Neural progenitor cell (in vitro differentiated cells): ENCODE measurements around the gene DOCK3. TPM values are rescaled to one million over a fixed set of nuclear protein-coding genes. Genes with fewer than 3 reads are reported as not detected.

Experiments
- DNase-seq: peaks from one replicate; pipeline ENCODE4 v3.0.0-alpha.2; 2016; ENCODE audit warnings: low spot score
- H2AFZ ChIP-seq: fragments of 200-600 bp; sonication (generic); replicated peaks from 2 replicates; pipeline ENCODE4 v1.6.1; 2016; ENCODE audit warnings: antibody characterized with exemption
- H3F3A ChIP-seq: fragments of 200-600 bp; sonication (generic); 2 replicates; pipeline ENCODE4 v1.6.1; 2016; ENCODE audit warnings: antibody characterized with exemption, low read depth
- H3K27ac ChIP-seq: fragments of 200-600 bp; sonication (generic); 2 replicates; pipeline ENCODE4 v1.5.1; 2016; ENCODE audit warnings: mild to moderate bottlenecking
- H3K27me3 ChIP-seq: fragments of 200-600 bp; sonication (generic); 2 replicates; pipeline ENCODE4 v1.6.1; 2016; ENCODE audit warnings: mild to moderate bottlenecking, moderate library complexity
- H3K36me3 ChIP-seq: fragments of 200-600 bp; sonication (generic); 2 replicates; pipeline ENCODE4 v1.5.1; 2016
- H3K4me1 ChIP-seq: fragments of 200-600 bp; sonication (generic); 2 replicates; pipeline ENCODE4 v1.6.1; 2016; ENCODE audit warnings: mixed run types
- H3K4me2 ChIP-seq: fragments of 200-600 bp; sonication (generic); 2 replicates; pipeline ENCODE4 v1.6.1; 2016
- H3K4me3 ChIP-seq: fragments of 200-600 bp; sonication (generic); 2 replicates; pipeline ENCODE4 v1.5.1; 2016
- H3K79me2 ChIP-seq: fragments of 200-600 bp; sonication (generic); 2 replicates; pipeline ENCODE4 v1.6.1; 2016; ENCODE audit warnings: low read depth
- H3K9ac ChIP-seq: fragments of 200-600 bp; sonication (generic); 2 replicates; pipeline ENCODE4 v1.6.1; 2016
- H3K9me3 ChIP-seq: fragments of 200-600 bp; sonication (generic); 2 replicates; pipeline ENCODE4 v1.5.1; 2016; ENCODE audit warnings: low read depth
- H4K20me1 ChIP-seq: fragments of 200-600 bp; sonication (generic); 2 replicates; pipeline ENCODE4 v1.6.1; 2016; ENCODE audit warnings: low read depth
- H3K27ac Mint-ChIP-seq: 3 replicates; pipeline ENCODE4 v1.8.0; 2021; ENCODE audit warnings: mixed read lengths
- H3K27me3 Mint-ChIP-seq: 2 replicates; pipeline ENCODE4 v1.8.0; 2022; ENCODE audit warnings: low read depth, mild to moderate bottlenecking, inconsistent platforms, moderate library complexity, mixed read lengths; ENCODE audit not compliant: insufficient read depth
- H3K36me3 Mint-ChIP-seq: 3 replicates; pipeline ENCODE4 v1.8.0; 2021; ENCODE audit warnings: mixed read lengths
- H3K4me1 Mint-ChIP-seq: 3 replicates; pipeline ENCODE4 v1.8.0; 2021; ENCODE audit warnings: mixed read lengths
- H3K4me3 Mint-ChIP-seq: 3 replicates; pipeline ENCODE4 v1.8.0; 2021; ENCODE audit warnings: mild to moderate bottlenecking, moderate library complexity, mixed read lengths
- H3K9me3 Mint-ChIP-seq: 3 replicates; pipeline ENCODE4 v1.8.0; 2020; ENCODE audit warnings: mixed read lengths
- EZH2 ChIP-seq: fragments of 200-600 bp; sonication (generic); IDR thresholded peaks from 2 replicates; pipeline ENCODE4 v1.6.1; 2017; ENCODE audit warnings: antibody characterized with exemption, mild to moderate bottlenecking, moderate library complexity
- EZH2phosphoT487 ChIP-seq: fragments of 200-600 bp; sonication (generic); IDR thresholded peaks from 2 replicates; pipeline ENCODE4 v1.6.1; 2017; ENCODE audit warnings: antibody characterized with exemption
- total RNA-seq: library from RNA; depleted of rRNA; stranded (reverse); fragments of >200 nt; gene quantifications from 2 replicates; pipeline ENCODE4 v1.2.3, GENCODE V29; 2015; ENCODE audit warnings: low replicate concordance
- TF ChIP-seq, protein P1 (sequence below): fragments of 200-600 bp; sonication (generic); IDR thresholded peaks from 2 replicates; pipeline ENCODE4 v1.5.1; 2017; ENCODE audit warnings: antibody characterized with exemption, mild to moderate bottlenecking

The DOCK3 gene
- total RNA-seq, 1 donor from 2014 or later: 10.7 TPM

DNA sequence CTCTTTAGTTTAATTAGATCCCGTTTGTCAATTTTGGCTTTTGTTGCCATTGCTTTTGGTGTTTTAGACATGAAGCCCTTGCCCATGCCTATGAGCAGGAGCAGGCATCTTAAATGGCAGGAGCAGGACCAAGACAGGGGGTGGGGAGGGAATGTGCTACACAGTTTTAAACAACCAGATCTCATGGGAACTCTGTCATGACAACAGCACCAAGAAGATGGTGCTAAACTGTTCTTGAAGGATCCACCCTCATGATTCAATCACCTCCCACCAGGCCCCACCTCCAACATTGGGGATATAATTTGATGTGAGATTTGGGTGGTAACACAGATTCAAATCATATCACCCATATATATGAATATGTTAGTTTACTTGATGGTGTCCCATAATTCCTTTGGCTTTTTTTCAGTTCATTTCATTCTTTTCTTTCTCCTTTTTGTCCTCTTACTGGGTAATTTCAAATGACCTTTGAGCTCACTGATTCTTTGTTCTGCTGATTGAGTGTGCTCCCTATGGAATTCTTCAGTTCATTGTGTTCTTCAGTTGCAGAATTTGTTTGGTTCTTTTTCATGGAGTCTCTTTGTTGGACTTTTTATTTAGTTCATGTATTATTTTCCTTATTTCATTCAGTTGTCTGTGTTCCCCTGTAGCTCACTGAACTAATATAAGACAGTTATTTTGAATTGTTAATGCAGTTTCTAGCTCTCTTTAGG is 62.6 kb downstream of the DOCK3 start:
- DNase-seq: peak; percentile 25
- H3K27me3 ChIP-seq: no peaks in the 10 kb centered on the region
- H3K79me2 ChIP-seq: peaks cover 61% of the 10 kb centered on the region
- no peak for TF ChIP-seq EZH2phosphoT487
- no peak for TF ChIP-seq EZH2
- TF ChIP-seq, protein P1, sequence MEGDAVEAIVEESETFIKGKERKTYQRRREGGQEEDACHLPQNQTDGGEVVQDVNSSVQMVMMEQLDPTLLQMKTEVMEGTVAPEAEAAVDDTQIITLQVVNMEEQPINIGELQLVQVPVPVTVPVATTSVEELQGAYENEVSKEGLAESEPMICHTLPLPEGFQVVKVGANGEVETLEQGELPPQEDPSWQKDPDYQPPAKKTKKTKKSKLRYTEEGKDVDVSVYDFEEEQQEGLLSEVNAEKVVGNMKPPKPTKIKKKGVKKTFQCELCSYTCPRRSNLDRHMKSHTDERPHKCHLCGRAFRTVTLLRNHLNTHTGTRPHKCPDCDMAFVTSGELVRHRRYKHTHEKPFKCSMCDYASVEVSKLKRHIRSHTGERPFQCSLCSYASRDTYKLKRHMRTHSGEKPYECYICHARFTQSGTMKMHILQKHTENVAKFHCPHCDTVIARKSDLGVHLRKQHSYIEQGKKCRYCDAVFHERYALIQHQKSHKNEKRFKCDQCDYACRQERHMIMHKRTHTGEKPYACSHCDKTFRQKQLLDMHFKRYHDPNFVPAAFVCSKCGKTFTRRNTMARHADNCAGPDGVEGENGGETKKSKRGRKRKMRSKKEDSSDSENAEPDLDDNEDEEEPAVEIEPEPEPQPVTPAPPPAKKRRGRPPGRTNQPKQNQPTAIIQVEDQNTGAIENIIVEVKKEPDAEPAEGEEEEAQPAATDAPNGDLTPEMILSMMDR: no peak
- H3K9me3 Mint-ChIP-seq: peaks cover 18% of the 10 kb centered on the region
- H3K9me3 ChIP-seq: no peaks in the 10 kb centered on the region
- no peak overlapping the region for H3K4me3 ChIP-seq
- peak overlapping the region; percentile 41 for H3K4me2 ChIP-seq
- H4K20me1 ChIP-seq: no peaks in the 10 kb centered on the region
- H3K27ac Mint-ChIP-seq: peak overlapping the region; percentile 43
- no peak overlapping the region for H3K9ac ChIP-seq
- H3F3A ChIP-seq: peaks cover 13% of the 10 kb centered on the region
- H3K27me3 Mint-ChIP-seq: peaks cover 3% of the 10 kb centered on the region
- H3K36me3 ChIP-seq: peaks cover 5% of the 10 kb centered on the region
- peaks cover 11% of the 10 kb centered on the region for H3K4me1 Mint-ChIP-seq
- H2AFZ ChIP-seq: no peak overlapping the region
- no peak overlapping the region for H3K4me3 Mint-ChIP-seq
- peak overlapping the region; percentile 88 for H3K27ac ChIP-seq
- peaks cover 15% of the 10 kb centered on the region for H3K4me1 ChIP-seq
- peaks cover 4% of the 10 kb centered on the region for H3K36me3 Mint-ChIP-seq

DNA sequence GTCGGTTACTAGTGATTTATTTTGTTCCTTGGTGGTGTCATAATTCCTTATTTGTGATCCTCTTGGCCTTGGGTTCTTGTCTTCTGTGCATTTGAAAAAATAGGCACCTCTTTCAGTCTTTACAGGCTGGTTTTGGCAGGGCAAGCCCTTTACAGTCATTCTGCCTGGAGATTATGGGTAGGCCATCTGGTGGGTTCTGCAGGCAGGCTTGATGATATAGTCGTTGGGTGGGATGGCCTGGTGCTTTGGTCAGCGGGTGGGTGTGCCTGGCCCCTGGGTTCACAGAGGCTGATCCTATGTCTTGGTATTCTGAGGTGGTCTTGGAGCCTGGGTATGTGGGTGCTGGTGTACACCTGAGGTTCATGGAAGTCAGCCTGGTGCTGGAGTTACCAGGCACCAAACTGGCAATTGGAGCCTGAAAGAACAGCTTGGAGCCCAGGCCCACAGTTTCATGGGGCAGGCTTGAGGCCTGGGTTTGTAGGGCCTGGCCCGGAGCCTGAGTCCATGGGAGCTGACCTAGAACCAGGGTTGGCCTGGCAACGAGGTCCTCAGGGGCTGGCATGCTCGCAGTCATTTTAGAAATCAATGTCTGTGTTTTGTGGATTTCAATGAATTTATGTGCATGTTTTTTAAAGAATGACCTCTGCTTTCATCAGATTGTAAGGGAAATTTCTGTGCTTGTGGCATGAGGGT is 63.3 kb downstream of the DOCK3 start:
- H3K36me3 Mint-ChIP-seq: peaks cover 4% of the 10 kb centered on the region
- H3K4me1 Mint-ChIP-seq: peaks cover 11% of the 10 kb centered on the region
- no peaks in the 10 kb centered on the region for H3K27me3 ChIP-seq
- no peak overlapping the region for H3K4me3 ChIP-seq
- peak overlapping the region; percentile 88 for H3K27ac ChIP-seq
- peaks cover 54% of the 10 kb centered on the region for H3K79me2 ChIP-seq
- H3K27ac Mint-ChIP-seq: peak overlapping the region; percentile 43
- H4K20me1 ChIP-seq: no peaks in the 10 kb centered on the region
- DNase-seq: no peak
- no peaks in the 10 kb centered on the region for H3K9me3 ChIP-seq
- H3F3A ChIP-seq: peaks cover 13% of the 10 kb centered on the region
- H3K9ac ChIP-seq: no peak overlapping the region
- H3K9me3 Mint-ChIP-seq: peaks cover 18% of the 10 kb centered on the region
- H2AFZ ChIP-seq: no peak overlapping the region
- H3K36me3 ChIP-seq: peaks cover 5% of the 10 kb centered on the region
- peak overlapping the region; percentile 41 for H3K4me2 ChIP-seq
- peaks cover 15% of the 10 kb centered on the region for H3K4me1 ChIP-seq
- H3K27me3 Mint-ChIP-seq: peaks cover 3% of the 10 kb centered on the region
- TF ChIP-seq, protein P1: no peak
- TF ChIP-seq EZH2phosphoT487 (no peak), EZH2 (no peak)
- H3K4me3 Mint-ChIP-seq: no peak overlapping the region

DNA sequence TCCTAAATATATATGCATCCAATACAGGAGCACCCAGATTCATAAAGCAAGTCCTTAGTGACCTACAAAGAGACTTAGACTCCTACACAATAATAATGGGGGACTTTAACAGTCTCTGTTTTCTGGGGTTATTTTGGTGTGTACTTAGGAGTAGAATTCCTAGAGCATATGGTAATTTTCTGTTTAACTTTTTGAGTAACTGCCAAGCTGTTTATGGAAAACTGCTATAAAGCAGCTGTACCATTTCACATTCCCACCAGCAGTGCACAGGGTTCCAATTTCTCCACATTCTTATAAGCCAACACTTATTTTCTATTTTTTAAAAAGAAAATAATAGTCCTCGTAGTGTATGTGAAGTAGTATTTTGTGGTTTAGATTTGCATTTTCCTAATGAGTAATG is 68.9 kb downstream of the DOCK3 start:
- Histone ChIP-seq H3K27me3 (no peaks in the 10 kb centered on the region), H3K4me2 (no peak overlapping the region), H3K36me3 (peaks cover 5% of the 10 kb centered on the region), H2AFZ (no peak overlapping the region), H3F3A (no peaks in the 10 kb centered on the region), H3K4me3 (no peak overlapping the region), H3K9ac (no peak overlapping the region), H3K9me3 (no peaks in the 10 kb centered on the region), H3K79me2 (peaks cover 46% of the 10 kb centered on the region), H3K4me1 (peaks cover 5% of the 10 kb centered on the region), H4K20me1 (no peaks in the 10 kb centered on the region), H3K27ac (no peak overlapping the region)
- TF ChIP-seq EZH2: no peak
- TF ChIP-seq EZH2phosphoT487: no peak
- TF ChIP-seq, protein P1: no peak
- Mint-ChIP-seq H3K4me1 (peaks cover 6% of the 10 kb centered on the region), H3K27ac (no peak overlapping the region), H3K4me3 (no peak overlapping the region), H3K9me3 (peaks cover 11% of the 10 kb centered on the region), H3K27me3 (no peaks in the 10 kb centered on the region), H3K36me3 (no peaks in the 10 kb centered on the region)
- no peak for DNase-seq
